ENCODE measurements around the gene TXNRD1. TPM values are rescaled to one million over a fixed set of nuclear protein-coding genes. Genes with fewer than 3 reads are reported as not detected.

TXNRD1 gene
- total and polyA plus RNA-seq, 2 of the 8 experiments (the other 6 are each of a cell fraction or from before 2014, with no cell fraction given): 56.8 to 127 TPM

DNA sequence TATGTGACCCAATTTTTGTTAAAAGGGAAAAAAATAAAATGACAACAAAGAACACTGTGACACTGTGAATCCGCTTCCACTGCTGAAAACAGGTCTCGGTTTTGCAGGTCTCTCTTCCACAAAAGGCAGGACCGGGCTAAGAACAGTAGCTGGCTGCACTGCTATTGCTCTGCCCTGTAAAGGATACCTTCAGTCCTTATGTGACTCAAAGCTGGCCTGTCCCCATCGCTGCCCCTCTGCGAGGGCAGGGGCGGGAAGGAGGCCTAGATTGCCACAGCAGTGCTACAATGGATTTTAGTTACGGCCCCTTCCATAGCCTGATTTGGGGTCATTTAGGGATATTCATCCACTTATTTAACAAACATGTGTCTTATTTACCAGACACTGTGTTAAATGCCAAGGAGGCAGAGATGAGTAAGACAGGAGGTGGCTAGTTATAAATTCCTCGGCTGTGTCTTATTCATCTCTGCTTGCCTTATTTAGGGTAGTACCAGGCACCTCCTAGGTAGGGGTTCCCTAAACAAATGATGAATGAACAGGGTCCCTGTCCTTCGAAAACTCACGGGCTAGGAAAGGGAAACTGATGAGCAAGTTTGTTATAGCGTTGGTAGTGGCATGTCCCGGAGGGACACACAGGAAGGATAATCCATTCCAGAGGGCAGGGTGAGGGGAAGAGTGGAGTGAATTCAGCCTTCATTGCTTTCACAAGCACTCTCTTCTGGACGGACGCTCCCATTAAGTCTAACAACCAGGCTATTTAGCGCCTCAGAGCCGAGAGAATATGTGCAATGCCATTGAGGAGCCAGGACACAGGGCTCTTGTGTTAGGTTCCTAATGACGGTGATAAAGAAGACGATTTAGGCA, 161.3 kb downstream of the TXNRD1 start:
- H3K36me3 ChIP-seq (ENCODE audit: control insufficient read depth in 2 of 4, insufficient read depth in 4 of 4, low read length in 3 of 4): no peaks in the 10 kb centered on the region
- peak overlapping the region; percentile 12; the same call in 1 of the 2 replicates for H2BK5ac ChIP-seq (ENCODE audit: low read depth, low read length)
- no peak overlapping the region for H3K23ac ChIP-seq (ENCODE audit: insufficient read length)
- ChIA-PET POLR2A (ENCODE audit: partially characterized antibody) (interaction anchor here (0.7 to 1.0 kb wide), 2 partner anchors 10 to 122 kb away, joined by 3 to 4 read pairs; no protein-coding TSS in a partner anchor), CTCF (ENCODE audit: partially characterized antibody) (no interaction called here)
- no peak overlapping the region for H3K4ac ChIP-seq (replicated peaks; ENCODE audit: insufficient read length, low read depth, low read length)
- WGBS, 2 experiments (ENCODE audit: extremely low coverage in 1 of 2, insufficient coverage in 1 of 2, insufficient read length in 1 of 2, insufficient replicate concordance in 2 of 2, low coverage in 1 of 2, low lambda C conversion rate in 2 of 2, missing lambda C conversion rate in 1 of 2): 82% methylated on average over 18 of the region's 18 CpGs; no CpG with 5 or more reads in 1 of the 2 experiments
- H2AK5ac ChIP-seq (ENCODE audit: low read depth, low read length): no peak overlapping the region
- H2BK120ac ChIP-seq (replicated peaks; ENCODE audit: low read depth, low read length): no peak overlapping the region
- no peak overlapping the region for H2BK15ac ChIP-seq (ENCODE audit: low read length)
- H3K79me1 ChIP-seq (ENCODE audit: low read depth, low read length): no peaks in the 10 kb centered on the region
- no peak overlapping the region for H3K27ac ChIP-seq (ENCODE audit: low read depth, low read length)
- H3K79me2 ChIP-seq (ENCODE audit: control insufficient read depth in 1 of 2, insufficient read depth in 2 of 2, low read length in 2 of 2): no peaks in the 10 kb centered on the region
- no peak overlapping the region for H4K91ac ChIP-seq (replicated peaks; ENCODE audit: insufficient read length, low read length)
- H2BK12ac ChIP-seq (ENCODE audit: low read depth, low read length): no peak overlapping the region
- peaks cover under 1 to 14% (median 9%) of the 10 kb centered on the region in 4 experiments for H3K4me1 ChIP-seq (replicated peaks in 1 of 4; ENCODE audit: control insufficient read depth in 3 of 4, insufficient read depth in 4 of 4, low read length in 3 of 4)
- H3K56ac ChIP-seq (replicated peaks; ENCODE audit: insufficient read length, low read depth, low read length): no peak overlapping the region
- H3K9me3 ChIP-seq (ENCODE audit: insufficient read depth in 2 of 2, low read depth in 1 of 2, low read length in 1 of 2): peaks cover 0 to 3% of the 10 kb centered on the region in 2 experiments; a peak in 1 of 4 replicates
- H2BK20ac ChIP-seq (ENCODE audit: low read length): no peak overlapping the region
- no peak overlapping the region for H3K14ac ChIP-seq (ENCODE audit: insufficient read length)
- no peaks in the 10 kb centered on the region for H3K23me2 ChIP-seq (ENCODE audit: low read depth, low read length)
- no peaks in the 10 kb centered on the region for H4K20me1 ChIP-seq (replicated peaks in 1 of 2; ENCODE audit: control insufficient read depth in 1 of 2, insufficient read depth in 2 of 2, low read length in 2 of 2)
- H3K27me3 ChIP-seq (replicated peaks in 1 of 4; ENCODE audit: control insufficient read depth in 3 of 4, extremely low read depth in 1 of 4, insufficient read depth in 3 of 4, low read length in 3 of 4): no peaks in the 10 kb centered on the region
- FAIRE-seq: no peak
- H3K18ac ChIP-seq (ENCODE audit: extremely low read depth, low read length): no peak overlapping the region
- no peak for DNase-seq (ENCODE audit: low read depth in 1 of 2, low spot score in 2 of 2)
- no peak overlapping the region for H4K8ac ChIP-seq (ENCODE audit: extremely low read depth, insufficient read depth, low read length)
- no peak overlapping the region for H3K9ac ChIP-seq (replicated peaks in 1 of 4; ENCODE audit: extremely low read depth in 1 of 4, low read depth in 3 of 4, low read length in 3 of 4)
- H3K4me3 ChIP-seq (ENCODE audit: extremely low read depth in 1 of 4, insufficient read depth in 2 of 4, low read depth in 3 of 4, low read length in 4 of 4): no peak overlapping the region
- H4K5ac ChIP-seq (ENCODE audit: insufficient read length, low read depth, low read length): no peak overlapping the region
- no peak overlapping the region for H3K4me2 ChIP-seq (ENCODE audit: insufficient read depth in 1 of 2, low read depth in 2 of 2, low read length in 2 of 2)
- H2AFZ ChIP-seq (ENCODE audit: low read length): no peak overlapping the region
- TF ChIP-seq NANOG (IDR thresholded peaks at IDR 0.05; ENCODE audit: insufficient read depth, low read depth, low read length, poor library complexity, severe bottlenecking): no peak
- TF ChIP-seq HDAC2 (IDR thresholded peaks at IDR 0.05; ENCODE audit: borderline replicate concordance in 1 of 2, low read depth in 2 of 2, low read length in 2 of 2): no peak
- TF ChIP-seq CTBP2 (IDR thresholded peaks at IDR 0.05; ENCODE audit: borderline replicate concordance, insufficient read depth, insufficient read length, low read length): no peak
- TF ChIP-seq EZH2 (IDR thresholded peaks at IDR 0.05; ENCODE audit: low read depth, low read length, severe bottlenecking): no peak
- no peak for TF ChIP-seq EP300 (IDR thresholded peaks at IDR 0.05; ENCODE audit: borderline replicate concordance in 1 of 2, low read depth in 2 of 2, low read length in 2 of 2)
- no peak for TF ChIP-seq ZNF274 (IDR thresholded peaks at IDR 0.05; ENCODE audit: borderline replicate concordance, extremely low read depth, low read length)
- TF ChIP-seq GABPA (IDR thresholded peaks at IDR 0.05; ENCODE audit: borderline replicate concordance, insufficient read depth, low read length): no peak
- TF ChIP-seq CBX5 (IDR thresholded peaks at IDR 0.05; ENCODE audit: low read depth, low read length): no peak
- no peak for TF ChIP-seq JUND (IDR thresholded peaks at IDR 0.05; ENCODE audit: low read length)
- no peak for TF ChIP-seq JUN (IDR thresholded peaks at IDR 0.05; ENCODE audit: low read depth, low read length)

All from H1 (cell line).